HG03139 (cell line): ENCODE measurements around the gene C6orf163.

Experiments
- ATAC-seq: cut with Tn5 transposase; IDR thresholded peaks from one replicate; pipeline ENCODE4 v1.9.1; 2021; ENCODE audit not compliant: unreplicated experiment

C6orf163 gene

GRCh38 chr6:87356181-87356580, 11.6 kb downstream of the C6orf163 start:
- no peak for ATAC-seq

GRCh38 chr6:87357479-87358196, 13.0 kb downstream of the C6orf163 start:
- no peak for ATAC-seq

- no peak for ATAC-seq
Measured at GRCh38 chr6:87364602-87365252, 20.1 kb downstream of the C6orf163 start.

GRCh38 chr6:87366072-87366827, 21.6 kb downstream of the C6orf163 start:
- no peak for ATAC-seq

GRCh38 chr6:87366899-87367298, 22.3 kb downstream of the C6orf163 start:
- no peak for ATAC-seq

GRCh38 chr6:87373377-87373776, 28.8 kb downstream of the C6orf163 start:
- ATAC-seq = no peak

GRCh38 chr6:87375315-87375714, 30.7 kb downstream of the C6orf163 start:
- ATAC-seq = no peak

GRCh38 chr6:87376643-87377042, 32.0 kb downstream of the C6orf163 start:
- ATAC-seq = no peak

GRCh38 chr6:87378947-87379346, 34.3 kb downstream of the C6orf163 start:
- ATAC-seq = no peak

- ATAC-seq = no peak
Measured at GRCh38 chr6:87382861-87383260, 38.2 kb downstream of the C6orf163 start.

GRCh38 chr6:87384038-87384437, 39.4 kb downstream of the C6orf163 start:
- ATAC-seq = no peak

- ATAC-seq = no peak
Measured at GRCh38 chr6:87384449-87384848, 39.8 kb downstream of the C6orf163 start.

GRCh38 chr6:87391334-87391733, 46.7 kb downstream of the C6orf163 start:
- ATAC-seq = no peak

GRCh38 chr6:87393026-87393622, 48.5 kb downstream of the C6orf163 start:
- ATAC-seq = peak; percentile 63

- no peak for ATAC-seq
Measured at GRCh38 chr6:87395431-87395830, 50.8 kb downstream of the C6orf163 start.

GRCh38 chr6:87396595-87397392, 52.2 kb downstream of the C6orf163 start:
- no peak for ATAC-seq

GRCh38 chr6:87397656-87398055, 53.0 kb downstream of the C6orf163 start:
- no peak for ATAC-seq

GRCh38 chr6:87401832-87402231, 57.2 kb downstream of the C6orf163 start:
- no peak for ATAC-seq

- ATAC-seq = no peak
Measured at GRCh38 chr6:87407561-87407900, 62.9 kb downstream of the C6orf163 start.

- ATAC-seq = peak; percentile 82
Measured at GRCh38 chr6:87407901-87408720, 63.5 kb downstream of the C6orf163 start, which contains the start of gene CFAP206. CFAP206 (plus strand) TSS chr6:87407972; CDS start chr6:87409840, 1,868 bp downstream.
